Prostate gland (tissue), 2 donors: ENCODE results near the gene PEX11B. TPM values are rescaled to one million over a fixed set of nuclear protein-coding genes. Genes with fewer than 3 reads are reported as not detected.

Experiments used
- DNase-seq: peaks from one replicate; pipeline ENCODE4 v3.0.0-alpha.2; 2019; ENCODE audit warnings: low spot score
- H3K27ac ChIP-seq, 2 donors: fragments of 200-600 bp; sonication (generic); 2 replicates each; pipeline ENCODE4 v1.5.1; 2017 to 2019
- H3K27me3 ChIP-seq: fragments of 200-600 bp; sonication (generic); replicated peaks from 2 replicates; pipeline ENCODE4 v1.5.1; 2019; ENCODE audit not compliant: insufficient read depth
- H3K36me3 ChIP-seq, 2 donors: fragments of 200-600 bp; sonication (generic); 1 replicate in 1 of 2; 2 replicates in 1 of 2; pipeline versions ENCODE4 v1.5.1 to v1.8.1; 2017 to 2019
- H3K4me1 ChIP-seq: fragments of 200-600 bp; sonication (generic); replicated peaks from 2 replicates; pipeline ENCODE4 v1.5.1; 2019
- H3K4me3 ChIP-seq, 2 donors: fragments of 200-600 bp; sonication (generic); 2 replicates each; pipeline ENCODE4 v1.5.1; 2017 to 2019
- H3K9me3 ChIP-seq: fragments of 200-600 bp; sonication (generic); 2 replicates; pipeline ENCODE4 v1.5.1; 2017
- POLR2A ChIP-seq: fragments of 450-650 bp; IDR thresholded peaks from one replicate; pipeline ENCODE4 v1.6.1; 2016; ENCODE audit warnings: antibody characterized with exemption, mild to moderate bottlenecking
- POLR2AphosphoS5 ChIP-seq: sonication (generic); formaldehyde crosslinking; IDR thresholded peaks from one replicate; pipeline ENCODE4 v1.6.1; 2017; ENCODE audit warnings: antibody characterized with exemption
- WGBS: methylation state at CpG from one replicate; pipeline ENCODE4 v1.1.5; 2018; 5-methylcytosine and 5-hydroxymethylcytosine counted together
- intact Hi-C: fragments of 100-400 bp; cut with DNase I; formaldehyde crosslinking; loops from one replicate; pipeline ENCODE4 v1.14.2; 2022
- total RNA-seq, 2 donors: library from RNA; depleted of rRNA; stranded (reverse); fragments of >200 nt; gene quantifications; one replicate each; pipeline ENCODE4 v1.1.0, GENCODE V29; 2016
- TF ChIP-seq, protein P1 (sequence below), 4 experiments: fragments of 200-600 bp in 2 of 4; fragments of 450-650 bp in 2 of 4; sonication (generic) in 2 of 4; IDR thresholded peaks; 1 replicate in 3 of 4; 2 replicates in 1 of 4; pipeline ENCODE4 v1.5.1; 2016 to 2019; ENCODE audit warnings: antibody characterized with exemption in 4 of 4, mild to moderate bottlenecking in 2 of 4, moderate library complexity in 2 of 4

PEX11B gene
- total RNA-seq, 2 donors from 2014 or later: 35.9 to 37.7 TPM

- Histone ChIP-seq H3K27me3 (no peaks in the 10 kb centered on the region), H3K9me3 (no peaks in the 10 kb centered on the region), H3K27ac (peak overlapping the region; percentile 84), H3K4me3 (peak overlapping the region; percentile 47 to 52), H3K36me3 (no peaks in the 10 kb centered on the region), H3K4me1 (peaks cover 5% of the 10 kb centered on the region)
- TF ChIP-seq, protein P1, sequence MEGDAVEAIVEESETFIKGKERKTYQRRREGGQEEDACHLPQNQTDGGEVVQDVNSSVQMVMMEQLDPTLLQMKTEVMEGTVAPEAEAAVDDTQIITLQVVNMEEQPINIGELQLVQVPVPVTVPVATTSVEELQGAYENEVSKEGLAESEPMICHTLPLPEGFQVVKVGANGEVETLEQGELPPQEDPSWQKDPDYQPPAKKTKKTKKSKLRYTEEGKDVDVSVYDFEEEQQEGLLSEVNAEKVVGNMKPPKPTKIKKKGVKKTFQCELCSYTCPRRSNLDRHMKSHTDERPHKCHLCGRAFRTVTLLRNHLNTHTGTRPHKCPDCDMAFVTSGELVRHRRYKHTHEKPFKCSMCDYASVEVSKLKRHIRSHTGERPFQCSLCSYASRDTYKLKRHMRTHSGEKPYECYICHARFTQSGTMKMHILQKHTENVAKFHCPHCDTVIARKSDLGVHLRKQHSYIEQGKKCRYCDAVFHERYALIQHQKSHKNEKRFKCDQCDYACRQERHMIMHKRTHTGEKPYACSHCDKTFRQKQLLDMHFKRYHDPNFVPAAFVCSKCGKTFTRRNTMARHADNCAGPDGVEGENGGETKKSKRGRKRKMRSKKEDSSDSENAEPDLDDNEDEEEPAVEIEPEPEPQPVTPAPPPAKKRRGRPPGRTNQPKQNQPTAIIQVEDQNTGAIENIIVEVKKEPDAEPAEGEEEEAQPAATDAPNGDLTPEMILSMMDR (IDR thresholded peaks at IDR 0.05): no peak
- TF ChIP-seq POLR2A (no peak), POLR2AphosphoS5 (no peak)
- DNase-seq: no peak
- 2% methylated on average over 18 of the region's 22 CpGs for WGBS
- intact Hi-C loops: loop anchor here (5.0 kb wide), 2 partner anchors 44 to 76 kb away; partner anchors contain the start of gene PEX11B
Observed at GRCh38 chr1:145961109-145961424, 42.5 kb upstream of the PEX11B start.

GRCh38 chr1:145960468-145961108 is 42.1 kb upstream of the PEX11B start:
- 3% methylated on average over 42 of the region's 44 CpGs for WGBS
- DNase-seq: peak; percentile 63
- TF ChIP-seq POLR2AphosphoS5 (peak; percentile 70), POLR2A (peak; percentile 46)
- TF ChIP-seq, protein P1 (IDR thresholded peaks at IDR 0.05): peak in 2 of 4 experiments; percentile 13 to 22
- no peaks in the 10 kb centered on the region for H3K27me3 ChIP-seq
- H3K4me1 ChIP-seq: peaks cover 4% of the 10 kb centered on the region
- no peaks in the 10 kb centered on the region for H3K9me3 ChIP-seq
- H3K36me3 ChIP-seq: no peaks in the 10 kb centered on the region
- intact Hi-C loops: loop anchor here (5.0 kb wide), 2 partner anchors 43 to 77 kb away; partner anchors contain the start of gene PEX11B
- H3K4me3 ChIP-seq: peak overlapping the region; percentile 47 to 52
- H3K27ac ChIP-seq: peak overlapping the region; percentile 84

- intact Hi-C loops: loop anchor here (5.0 kb wide), 2 partner anchors 43 to 77 kb away; partner anchors contain the start of gene PEX11B
- Histone ChIP-seq H3K27ac (peak overlapping the region; percentile 84), H3K4me3 (peak overlapping the region; percentile 47 to 52), H3K9me3 (no peaks in the 10 kb centered on the region), H3K4me1 (peaks cover 2% of the 10 kb centered on the region), H3K36me3 (no peaks in the 10 kb centered on the region), H3K27me3 (no peaks in the 10 kb centered on the region)
- 6% methylated on average over 12 of the region's 12 CpGs for WGBS
- DNase-seq: no peak
- TF ChIP-seq, protein P1 (IDR thresholded peaks at IDR 0.05): no peak
- TF ChIP-seq POLR2A (no peak), POLR2AphosphoS5 (no peak)
Observed at GRCh38 chr1:145959957-145960467, 41.5 kb upstream of the PEX11B start.

- no peaks in the 10 kb centered on the region for H3K36me3 ChIP-seq
- TF ChIP-seq, protein P1 (IDR thresholded peaks at IDR 0.05): no peak
- TF ChIP-seq POLR2AphosphoS5 (no peak), POLR2A (no peak)
- H3K27ac ChIP-seq: peak overlapping the region in 1 of 2 donors; percentile 84
- no peaks in the 10 kb centered on the region for H3K9me3 ChIP-seq
- no peak overlapping the region for H3K4me3 ChIP-seq
- intact Hi-C loops: no loop called here
- no peaks in the 10 kb centered on the region for H3K27me3 ChIP-seq
- DNase-seq: no peak
- H3K4me1 ChIP-seq: peaks cover 2% of the 10 kb centered on the region
Observed at GRCh38 chr1:145959333-145959732, 40.8 kb upstream of the PEX11B start.

DNA sequence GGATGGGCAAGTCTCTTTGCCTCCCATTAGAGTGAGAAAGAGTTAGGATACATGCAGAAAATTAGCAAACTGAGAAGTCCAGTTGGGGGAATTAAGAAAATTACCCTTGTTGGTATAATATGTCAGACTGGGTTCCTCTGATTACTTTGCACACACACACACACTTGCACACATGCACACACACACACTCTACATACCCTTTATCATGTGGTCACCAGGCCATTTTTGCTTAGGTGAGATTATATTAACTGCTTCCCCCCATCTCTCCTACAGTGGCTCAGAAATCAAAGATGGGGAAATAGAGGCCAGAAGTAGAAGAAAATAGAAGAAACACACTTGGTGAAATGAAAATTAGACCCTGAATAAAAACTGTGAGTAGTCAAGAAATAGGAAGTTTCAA is 40.2 kb upstream of the PEX11B start:
- Histone ChIP-seq H3K27me3 (no peaks in the 10 kb centered on the region), H3K4me1 (peaks cover 5% of the 10 kb centered on the region), H3K4me3 (no peak overlapping the region), H3K27ac (no peak overlapping the region), H3K9me3 (no peaks in the 10 kb centered on the region), H3K36me3 (no peaks in the 10 kb centered on the region)
- TF ChIP-seq, protein P1 (IDR thresholded peaks at IDR 0.05): no peak
- TF ChIP-seq POLR2AphosphoS5: no peak
- TF ChIP-seq POLR2A: no peak
- intact Hi-C loops: no loop called here
- no peak for DNase-seq
